NCI-H510A (cell line): ENCODE measurements around the gene KCNT1.

Experiments used
- DNase-seq: peaks from one replicate; lab custom pipeline; 2025; lab: John Stamatoyannopoulos, UW

Gene KCNT1

GRCh38 chr9:135821116-135821515, 119.1 kb downstream of the KCNT1 start:
- no peak for DNase-seq

GRCh38 chr9:135821733-135822373, 119.9 kb downstream of the KCNT1 start:
- DNase-seq, result no peak

GRCh38 chr9:135822374-135822755, 120.4 kb downstream of the KCNT1 start:
- no peak for DNase-seq

GRCh38 chr9:135823036-135823435, 121.1 kb downstream of the KCNT1 start:
- DNase-seq, result no peak

GRCh38 chr9:135825435-135826187, 123.6 kb downstream of the KCNT1 start:
- no peak for DNase-seq

- DNase-seq, result no peak
Observed at GRCh38 chr9:135826188-135826545, 124.2 kb downstream of the KCNT1 start.

GRCh38 chr9:135827301-135827700, 125.3 kb downstream of the KCNT1 start:
- DNase-seq, result no peak

- no peak for DNase-seq
Observed at GRCh38 chr9:135827866-135828580, 126.0 kb downstream of the KCNT1 start.

- no peak for DNase-seq
Observed at GRCh38 chr9:135828656-135829055, 126.7 kb downstream of the KCNT1 start.

GRCh38 chr9:135830496-135830895, 128.5 kb downstream of the KCNT1 start:
- DNase-seq, result no peak

GRCh38 chr9:135833864-135834263, 131.9 kb downstream of the KCNT1 start:
- no peak for DNase-seq

GRCh38 chr9:135835131-135835530, 133.1 kb downstream of the KCNT1 start:
- no peak for DNase-seq

GRCh38 chr9:135839516-135839915, 137.5 kb downstream of the KCNT1 start:
- DNase-seq, result no peak

- DNase-seq, result no peak
Observed at GRCh38 chr9:135840107-135840506, 138.1 kb downstream of the KCNT1 start.

- DNase-seq, result no peak
Observed at GRCh38 chr9:135840539-135840938, 138.6 kb downstream of the KCNT1 start.
